ENCODE data around the gene C2orf74. TPM values are rescaled to one million over a fixed set of nuclear protein-coding genes. Genes with fewer than 3 reads are reported as not detected.
"Not testable (repeated sequence)": the region's sequence is repeated elsewhere in the genome, so short reads cannot be mapped to it uniquely, and the experiment has no call there.

The C2orf74 gene
- total RNA-seq, 1 donor from 2014 or later = 15.1 TPM

DNA sequence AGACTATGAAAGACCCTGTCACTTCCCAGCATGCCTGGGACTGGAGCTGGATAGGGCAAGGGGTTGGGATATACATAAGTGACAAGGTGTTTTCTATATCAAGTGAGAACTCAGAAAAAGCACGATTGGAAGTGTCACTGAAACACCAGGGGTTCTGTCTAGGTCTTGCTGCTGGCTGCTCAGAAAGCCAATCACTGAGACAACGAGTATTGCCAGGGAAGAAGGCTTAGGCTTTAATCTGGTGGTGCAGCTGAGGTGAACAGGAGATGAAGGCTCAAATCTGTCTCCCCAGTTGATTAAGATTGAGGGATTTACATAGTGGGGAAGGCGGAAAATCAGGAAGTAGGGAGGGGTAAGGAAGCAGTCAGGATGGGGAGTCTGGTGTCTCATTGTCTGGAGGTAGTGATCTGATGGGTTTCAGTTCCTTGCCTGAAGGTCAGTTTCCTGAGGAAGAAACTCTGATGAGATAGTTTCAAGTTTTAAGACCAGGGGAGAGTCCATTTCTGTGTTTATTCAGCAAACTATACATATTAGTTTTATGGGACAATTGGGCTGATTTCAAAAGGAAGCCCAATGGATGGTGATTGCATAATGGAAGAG, 3.5 kb upstream of the C2orf74 start:
- peak; percentile 85 for ATAC-seq
- Histone ChIP-seq H3K4me3 (no peak overlapping the region), H3K27me3 (no peaks in the 10 kb centered on the region), H3K27ac (no peak overlapping the region), H3K9me3 (no peaks in the 10 kb centered on the region), H3K36me3 (peaks cover 10% of the 10 kb centered on the region), H3K4me1 (no peaks in the 10 kb centered on the region)
- intact Hi-C loops (cut with DNase I) = no loop called here
- DNase-seq = no peak
- TF ChIP-seq, protein P1, sequence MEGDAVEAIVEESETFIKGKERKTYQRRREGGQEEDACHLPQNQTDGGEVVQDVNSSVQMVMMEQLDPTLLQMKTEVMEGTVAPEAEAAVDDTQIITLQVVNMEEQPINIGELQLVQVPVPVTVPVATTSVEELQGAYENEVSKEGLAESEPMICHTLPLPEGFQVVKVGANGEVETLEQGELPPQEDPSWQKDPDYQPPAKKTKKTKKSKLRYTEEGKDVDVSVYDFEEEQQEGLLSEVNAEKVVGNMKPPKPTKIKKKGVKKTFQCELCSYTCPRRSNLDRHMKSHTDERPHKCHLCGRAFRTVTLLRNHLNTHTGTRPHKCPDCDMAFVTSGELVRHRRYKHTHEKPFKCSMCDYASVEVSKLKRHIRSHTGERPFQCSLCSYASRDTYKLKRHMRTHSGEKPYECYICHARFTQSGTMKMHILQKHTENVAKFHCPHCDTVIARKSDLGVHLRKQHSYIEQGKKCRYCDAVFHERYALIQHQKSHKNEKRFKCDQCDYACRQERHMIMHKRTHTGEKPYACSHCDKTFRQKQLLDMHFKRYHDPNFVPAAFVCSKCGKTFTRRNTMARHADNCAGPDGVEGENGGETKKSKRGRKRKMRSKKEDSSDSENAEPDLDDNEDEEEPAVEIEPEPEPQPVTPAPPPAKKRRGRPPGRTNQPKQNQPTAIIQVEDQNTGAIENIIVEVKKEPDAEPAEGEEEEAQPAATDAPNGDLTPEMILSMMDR (IDR thresholded peaks at IDR 0.05) = no peak

DNA sequence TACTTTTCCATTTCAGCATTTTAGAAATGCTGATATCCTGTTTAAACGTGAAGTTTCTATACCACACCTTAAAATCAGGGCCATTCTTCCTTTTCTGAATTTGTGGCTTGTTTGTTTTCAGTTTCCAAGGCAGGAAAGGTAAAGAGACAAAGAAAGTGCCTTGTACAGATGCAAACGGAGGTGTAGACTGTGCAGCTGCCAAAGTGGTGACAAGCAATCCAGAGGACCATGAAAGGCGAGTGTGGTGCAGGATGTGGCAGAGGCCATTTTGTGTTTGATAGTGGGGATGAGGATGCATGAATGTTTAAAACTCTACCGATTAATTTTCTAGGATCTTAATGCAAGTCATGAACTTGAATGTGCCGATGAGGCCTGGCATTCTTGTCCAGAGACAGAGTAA, 733 bp downstream of the C2orf74 start:
- H3K27ac ChIP-seq = no peak overlapping the region
- H3K4me3 ChIP-seq = no peak overlapping the region
- no peaks in the 10 kb centered on the region for H3K9me3 ChIP-seq
- ATAC-seq (no peak), DNase-seq (no peak)
- TF ChIP-seq, protein P1 (IDR thresholded peaks at IDR 0.05) = no peak
- H3K36me3 ChIP-seq = peaks cover 33% of the 10 kb centered on the region
- H3K27me3 ChIP-seq = no peaks in the 10 kb centered on the region
- intact Hi-C loops (cut with DNase I) = no loop called here
- H3K4me1 ChIP-seq = no peaks in the 10 kb centered on the region

- H3K27ac ChIP-seq; DNase-seq; H3K4me1 ChIP-seq; H3K9me3 ChIP-seq; ATAC-seq; H3K4me3 ChIP-seq; intact Hi-C loops (cut with DNase I); H3K27me3 ChIP-seq: not testable (repeated sequence)
- peaks cover 33% of the 10 kb centered on the region for H3K36me3 ChIP-seq
Measured at GRCh38 chr2:61165082-61165481, 3.1 kb downstream of the C2orf74 start.

- no peak for DNase-seq
- H3K27me3 ChIP-seq = no peaks in the 10 kb centered on the region
- H3K4me3 ChIP-seq = no peak overlapping the region
- no peaks in the 10 kb centered on the region for H3K4me1 ChIP-seq
- TF ChIP-seq, protein P1 (IDR thresholded peaks at IDR 0.05) = no peak
- no peak overlapping the region for H3K27ac ChIP-seq
- H3K36me3 ChIP-seq = peaks cover 33% of the 10 kb centered on the region
- intact Hi-C loops (cut with DNase I) = no loop called here
- no peak for ATAC-seq
- H3K9me3 ChIP-seq = no peaks in the 10 kb centered on the region
Measured at GRCh38 chr2:61165946-61166345, 4.0 kb downstream of the C2orf74 start.

GRCh38 chr2:61167579-61167978, 5.6 kb downstream of the C2orf74 start:
- no peak overlapping the region for H3K27ac ChIP-seq
- intact Hi-C loops (cut with DNase I) = no loop called here
- H3K9me3 ChIP-seq = no peaks in the 10 kb centered on the region
- TF ChIP-seq, protein P1 (IDR thresholded peaks at IDR 0.05) = no peak
- H3K27me3 ChIP-seq = no peaks in the 10 kb centered on the region
- no peak overlapping the region for H3K4me3 ChIP-seq
- H3K4me1 ChIP-seq = no peaks in the 10 kb centered on the region
- H3K36me3 ChIP-seq = peaks cover 32% of the 10 kb centered on the region
- ATAC-seq (no peak), DNase-seq (no peak)

DNA sequence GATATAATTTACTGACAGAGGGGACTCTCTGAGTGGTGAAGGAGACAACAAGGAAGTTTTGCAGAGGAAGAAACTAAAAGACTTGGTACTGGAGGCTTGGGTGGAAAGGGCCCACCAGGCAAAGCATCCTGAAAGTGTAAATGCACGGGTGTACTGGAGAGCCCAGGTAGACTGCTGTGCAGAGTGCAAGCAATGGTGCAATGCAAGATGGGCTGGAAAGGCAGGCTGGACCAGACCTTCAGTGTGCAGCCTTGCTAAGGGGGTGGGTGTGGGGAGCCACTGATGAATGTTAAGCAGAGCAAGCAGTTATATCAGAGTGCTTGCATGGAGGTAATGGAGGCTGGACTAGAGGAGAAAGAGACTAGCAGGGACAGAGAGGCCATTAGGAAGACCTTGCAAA, 10.7 kb downstream of the C2orf74 start:
- ATAC-seq (no peak), DNase-seq (no peak)
- Histone ChIP-seq H3K9me3 (no peaks in the 10 kb centered on the region), H3K4me1 (peaks cover 6% of the 10 kb centered on the region), H3K36me3 (no peaks in the 10 kb centered on the region), H3K4me3 (no peak overlapping the region), H3K27me3 (no peaks in the 10 kb centered on the region), H3K27ac (no peak overlapping the region)
- TF ChIP-seq, protein P1 (IDR thresholded peaks at IDR 0.05) = no peak
- intact Hi-C loops (cut with DNase I) = no loop called here

Data from upper lobe of right lung (tissue), 1 donor.